Measurements from ENCODE around the gene PABPN1.

GRCh38 chr14:23310546-23310945 is 10.7 kb upstream of the PABPN1 start:
- TF ChIP-seq BCL3 (CRISPR knock-in tag; IDR thresholded peaks at IDR 0.05) (no peak), POLR2AphosphoS5 (IDR thresholded peaks at IDR 0.05; ENCODE audit: low read depth, low read length) (no peak), ZNF549 (CRISPR knock-in tag; IDR thresholded peaks at IDR 0.05) (no peak), GATA4 (IDR thresholded peaks at IDR 0.05; ENCODE audit: borderline replicate concordance, low read depth) (no peak), CTCF (CRISPR knock-in tag; IDR thresholded peaks at IDR 0.05) (no peak)
